Mucosa of descending colon (tissue), 3 donors: ENCODE data around the gene PHF13. TPM values are rescaled to one million over a fixed set of nuclear protein-coding genes. Genes with fewer than 3 reads are reported as not detected.

Experiments
- ATAC-seq: fragments of 200-7000 bp; cut with Tn5 transposase; one replicate; pipeline ENCODE4 v1.9.1; 2020; ENCODE audit warnings: mild to moderate bottlenecking, moderate library complexity
- DNase-seq, 3 donors: peaks; one replicate each; pipeline ENCODE4 v3.0.0-alpha.2; 2020
- H3K36me3 ChIP-seq: fragments of 200-600 bp; one replicate; pipeline ENCODE4 v1.8.0; 2021; ENCODE audit warnings: low read depth, mild to moderate bottlenecking
- H3K4me1 ChIP-seq: fragments of 200-600 bp; one replicate; pipeline ENCODE4 v1.8.0; 2021; ENCODE audit warnings: low read depth, mild to moderate bottlenecking
- H3K4me3 ChIP-seq: fragments of 200-600 bp; one replicate; pipeline ENCODE4 v1.8.0; 2021; ENCODE audit warnings: mild to moderate bottlenecking
- H3K9me3 ChIP-seq: fragments of 200-600 bp; one replicate; pipeline ENCODE4 v1.8.0; 2021; ENCODE audit warnings: mild to moderate bottlenecking
- CTCF ChIP-seq: fragments of 200-600 bp; IDR thresholded peaks from one replicate; pipeline ENCODE4 v1.8.0; 2022; ENCODE audit warnings: antibody characterized with exemption, mild to moderate bottlenecking
- intact Hi-C, 2 donors: fragments of 100-400 bp; cut with DNase I in 1 of 2; cut with micrococcal nuclease in 1 of 2; formaldehyde crosslinking; loops; one replicate each; pipeline versions ENCODE4 v1.11.0 to v1.11.1; 2022; cut with DNase I, micrococcal nuclease
- total RNA-seq, 3 donors: library from RNA; stranded (reverse); fragmentation: NEBNext Ultra II Directional in 2 of 3; extraction: Animal tissue kit (Norgen Biotek cat#: 25700) in 2 of 3; gene quantifications; one replicate each; pipeline versions ENCODE4 v1.2.1 to v1.2.4, GENCODE V29; 2021 to 2023
- donor health status: DM: no; HTN: no; CAD: no; lungs with moderate emphysema.
- donor health status: DM: no; HTN: no; CAD: no.
- donor health status: DM: no; HTN: yes; CAD: no.

The PHF13 gene
- total RNA-seq, 3 donors from 2014 or later, result 6.6 to 21.5 (median 8.9) TPM

- Histone ChIP-seq H3K4me3 (no peak overlapping the region), H3K4me1 (peaks cover 6% of the 10 kb centered on the region), H3K9me3 (no peaks in the 10 kb centered on the region), H3K36me3 (no peaks in the 10 kb centered on the region)
- ATAC-seq (no peak), DNase-seq (no peak)
- intact Hi-C loops, result no loop called here
- no peak for TF ChIP-seq CTCF
Measured at GRCh38 chr1:6627841-6628545, 14.5 kb downstream of the PHF13 start.

- ATAC-seq (no peak), DNase-seq (no peak)
- intact Hi-C loops, result no loop called here
- no peak overlapping the region for H3K4me3 ChIP-seq
- no peaks in the 10 kb centered on the region for H3K36me3 ChIP-seq
- H3K9me3 ChIP-seq, result no peaks in the 10 kb centered on the region
- H3K4me1 ChIP-seq, result peaks cover 6% of the 10 kb centered on the region
- no peak for TF ChIP-seq CTCF
Measured at GRCh38 chr1:6628971-6629479, 15.5 kb downstream of the PHF13 start.

- peaks cover 6% of the 10 kb centered on the region for H3K4me1 ChIP-seq
- intact Hi-C loops, result no loop called here
- ATAC-seq (no peak), DNase-seq (no peak)
- no peak overlapping the region for H3K4me3 ChIP-seq
- H3K36me3 ChIP-seq, result no peaks in the 10 kb centered on the region
- H3K9me3 ChIP-seq, result no peaks in the 10 kb centered on the region
- no peak for TF ChIP-seq CTCF
Measured at GRCh38 chr1:6630027-6630426, 16.5 kb downstream of the PHF13 start.

- no peak for ATAC-seq
- intact Hi-C loops, result no loop called here
- Histone ChIP-seq H3K36me3 (no peaks in the 10 kb centered on the region), H3K9me3 (no peaks in the 10 kb centered on the region), H3K4me3 (no peak overlapping the region), H3K4me1 (peaks cover 4% of the 10 kb centered on the region)
- no peak for DNase-seq
- TF ChIP-seq CTCF, result no peak
Measured at GRCh38 chr1:6631058-6631457, 17.5 kb downstream of the PHF13 start.

- TF ChIP-seq CTCF, result no peak
- no peaks in the 10 kb centered on the region for H3K36me3 ChIP-seq
- intact Hi-C loops, result no loop called here
- H3K4me3 ChIP-seq, result no peak overlapping the region
- no peak for ATAC-seq
- no peaks in the 10 kb centered on the region for H3K9me3 ChIP-seq
- H3K4me1 ChIP-seq, result no peaks in the 10 kb centered on the region
- no peak for DNase-seq
Measured at GRCh38 chr1:6632588-6633514, 19.3 kb downstream of the PHF13 start.
